HepG2 (cell line): ENCODE results near the gene GLB1L. TPM values are rescaled to one million over a fixed set of nuclear protein-coding genes. Genes with fewer than 3 reads are reported as not detected.
A peak's percentile ranks its signal among the peaks of the same experiment; 100 is the strongest.

Source experiments
- ARID2 ChIP-seq: sonication (generic); formaldehyde crosslinking; IDR thresholded peaks from 2 replicates; pipeline ENCODE4 v1.8.1; 2022; ENCODE audit warnings: mild to moderate bottlenecking, missing genetic modification reagents, borderline replicate concordance
- DNMT3B ChIP-seq: conservative IDR thresholded peaks from 2 replicates; pipeline ENCODE4 v1.6.1; 2016; ENCODE audit warnings: missing biosample characterization, control low read depth
- FOXK2 ChIP-seq: fragments of 450-650 bp; IDR thresholded peaks from 2 replicates; pipeline ENCODE4 v1.6.1; 2016
- JUN ChIP-seq: sonication (generic); formaldehyde crosslinking; IDR thresholded peaks from 2 replicates; pipeline ENCODE4 v1.4.0; 2020; ENCODE audit warnings: mild to moderate bottlenecking, missing genetic modification reagents
- MED8 ChIP-seq: sonication (generic); formaldehyde crosslinking; IDR thresholded peaks from 2 replicates; pipeline ENCODE4 v1.8.1; 2023; ENCODE audit warnings: mild to moderate bottlenecking, missing genetic modification reagents; ENCODE audit not compliant: insufficient replicate concordance
- NCOA1 ChIP-seq: sonication (generic); formaldehyde crosslinking; IDR thresholded peaks from 2 replicates; pipeline ENCODE4 v1.9.0; 2021; ENCODE audit warnings: missing genetic modification reagents
- NFAT5 ChIP-seq: sonication (generic); formaldehyde crosslinking; IDR thresholded peaks from 2 replicates; pipeline ENCODE4 v1.4.0; 2020; ENCODE audit warnings: missing genetic modification reagents
- PLRG1 ChIP-seq: fragments of 450-650 bp; conservative IDR thresholded peaks from 2 replicates; pipeline ENCODE4 v1.6.1; 2016
- PRDM4 ChIP-seq: sonication (generic); formaldehyde crosslinking; IDR thresholded peaks from 2 replicates; pipeline ENCODE4 v1.9.0; 2021; ENCODE audit warnings: missing genetic modification reagents, borderline replicate concordance
- SKIL ChIP-seq: sonication (generic); formaldehyde crosslinking; IDR thresholded peaks from 2 replicates; pipeline ENCODE4 v1.8.0; 2022; ENCODE audit warnings: missing genetic modification reagents, mild to moderate bottlenecking, moderate library complexity, borderline replicate concordance
- SMARCE1 ChIP-seq: fragments of 450-650 bp; IDR thresholded peaks from 2 replicates; pipeline ENCODE4 v1.6.1; 2017; ENCODE audit warnings: borderline replicate concordance
- SNAI1 ChIP-seq: sonication (generic); formaldehyde crosslinking; IDR thresholded peaks from 2 replicates; pipeline ENCODE4 v1.5.0; 2020; ENCODE audit warnings: mild to moderate bottlenecking, missing genetic modification reagents, borderline replicate concordance
- SYNCRIP ChIP-seq: fragments of 200-400 bp; formaldehyde crosslinking; IDR thresholded peaks from 2 replicates; pipeline ENCODE4 v1.6.1; 2018; ENCODE audit warnings: mild to moderate bottlenecking, low read depth, low read length; ENCODE audit not compliant: insufficient read depth
- U2AF1 ChIP-seq: fragments of 200-400 bp; formaldehyde crosslinking; optimal IDR thresholded peaks from 2 replicates; pipeline ENCODE3; 2017; ENCODE audit warnings: mild to moderate bottlenecking, low read depth, low read length
- ZBTB26 ChIP-seq: IDR thresholded peaks from 2 replicates; pipeline ENCODE4 v1.6.1; 2016; ENCODE audit warnings: missing compliant biosample characterization, missing genetic modification reagents, borderline replicate concordance
- ZFP62 ChIP-seq: sonication (generic); formaldehyde crosslinking; IDR thresholded peaks from 2 replicates; pipeline ENCODE4 v1.4.0; 2020; ENCODE audit warnings: missing genetic modification reagents
- ZNF451 ChIP-seq: sonication (generic); formaldehyde crosslinking; IDR thresholded peaks from 2 replicates; pipeline ENCODE4 v1.5.0; 2020; ENCODE audit warnings: mild to moderate bottlenecking, missing genetic modification reagents
- ZNF510 ChIP-seq: sonication (generic); formaldehyde crosslinking; IDR thresholded peaks from 2 replicates; pipeline ENCODE4 v1.4.0; 2020; ENCODE audit warnings: low read depth, mild to moderate bottlenecking, missing genetic modification reagents
- polyA plus RNA-seq, 8 experiments: library from polyadenylated mRNA; depleted of rRNA in 3 of 8; stranded (reverse) in 7 of 8; unstranded in 1 of 8; fragments of >200 nt; fragmentation: Illumina TruSeq in 4 of 8; extraction: Trizol in 4 of 8; gene quantifications; 2 replicates each; pipeline versions ENCODE4 v1.2.1 to v1.2.3, GENCODE V29; 2011 to 2016; ENCODE audit warnings: low read depth in 4 of 8, missing spikeins in 1 of 8, mixed read lengths in 1 of 8; ENCODE audit not compliant: insufficient read depth in 1 of 8
- total RNA-seq, 5 experiments: library from RNA; depleted of rRNA; stranded (reverse); fragments of >200 nt; fragmentation: Illumina TruSeq; extraction: Trizol; gene quantifications; 2 replicates each; pipeline ENCODE4 v1.2.3, GENCODE V29; 2016; ENCODE audit warnings: low read depth in 1 of 5

GLB1L gene
- total and polyA plus RNA-seq, 2 of the 13 experiments (the other 11 are each of a cell fraction or from before 2014, with no cell fraction given) = 6.8 to 7.3 TPM

GRCh38 chr2:219229305-219230058 is 15.8 kb downstream of the GLB1L start, which contains the start of the genes ANKZF1 and ATG9A (continued):
- TF ChIP-seq ZNF510 (CRISPR knock-in tag) (peak; percentile 20; the same call in 1 of the 2 replicates), DNMT3B (CRISPR knock-in tag) (no peak; the same call in 1 of the 2 replicates), FOXK2 (peak; percentile 72; the same call in 1 of the 2 replicates), ZNF451 (CRISPR knock-in tag) (peak; percentile 13; the same call in 1 of the 2 replicates), JUN (CRISPR knock-in tag) (peak; percentile 12; the same call in 1 of the 2 replicates), U2AF1 (no peak), SMARCE1 (no peak), ZBTB26 (CRISPR knock-in tag) (peak; percentile 42), SKIL (CRISPR knock-in tag) (no peak), NFAT5 (CRISPR knock-in tag) (0 out of 2 replicates have a peak, but pooled peaks have one; percentile 47), NCOA1 (CRISPR knock-in tag) (no peak), SYNCRIP (no peak), SNAI1 (no peak), PRDM4 (CRISPR knock-in tag) (no peak), ARID2 (CRISPR knock-in tag) (no peak), MED8 (no peak), PLRG1 (no peak), ZFP62 (CRISPR knock-in tag) (no peak)
